ENCODE measurements around the gene RALGAPA2.

The RALGAPA2 gene

GRCh38 chr20:20365480-20366161 lies 346.8 kb downstream of the RALGAPA2 start:
- Histone ChIP-seq H3K27ac (replicated peaks) (no peak overlapping the region), H3K27me3 (ENCODE audit: insufficient read depth, poor library complexity, severe bottlenecking) (peaks cover 75% of the 10 kb centered on the region), H3K4me3 (replicated peaks; ENCODE audit: insufficient read depth, low read length) (no peak overlapping the region)
- no peak for DNase-seq (ENCODE audit: low read depth in 1 of 2, low spot score in 1 of 2)
- TF ChIP-seq POLR2AphosphoS5 (IDR thresholded peaks at IDR 0.05; ENCODE audit: low read depth) (no peak), SPI1 (IDR thresholded peaks at IDR 0.05; ENCODE audit: borderline replicate concordance, low read depth) (no peak), GABPA (IDR thresholded peaks at IDR 0.05; ENCODE audit: low read depth) (no peak)
- TF ChIP-seq, protein P1, sequence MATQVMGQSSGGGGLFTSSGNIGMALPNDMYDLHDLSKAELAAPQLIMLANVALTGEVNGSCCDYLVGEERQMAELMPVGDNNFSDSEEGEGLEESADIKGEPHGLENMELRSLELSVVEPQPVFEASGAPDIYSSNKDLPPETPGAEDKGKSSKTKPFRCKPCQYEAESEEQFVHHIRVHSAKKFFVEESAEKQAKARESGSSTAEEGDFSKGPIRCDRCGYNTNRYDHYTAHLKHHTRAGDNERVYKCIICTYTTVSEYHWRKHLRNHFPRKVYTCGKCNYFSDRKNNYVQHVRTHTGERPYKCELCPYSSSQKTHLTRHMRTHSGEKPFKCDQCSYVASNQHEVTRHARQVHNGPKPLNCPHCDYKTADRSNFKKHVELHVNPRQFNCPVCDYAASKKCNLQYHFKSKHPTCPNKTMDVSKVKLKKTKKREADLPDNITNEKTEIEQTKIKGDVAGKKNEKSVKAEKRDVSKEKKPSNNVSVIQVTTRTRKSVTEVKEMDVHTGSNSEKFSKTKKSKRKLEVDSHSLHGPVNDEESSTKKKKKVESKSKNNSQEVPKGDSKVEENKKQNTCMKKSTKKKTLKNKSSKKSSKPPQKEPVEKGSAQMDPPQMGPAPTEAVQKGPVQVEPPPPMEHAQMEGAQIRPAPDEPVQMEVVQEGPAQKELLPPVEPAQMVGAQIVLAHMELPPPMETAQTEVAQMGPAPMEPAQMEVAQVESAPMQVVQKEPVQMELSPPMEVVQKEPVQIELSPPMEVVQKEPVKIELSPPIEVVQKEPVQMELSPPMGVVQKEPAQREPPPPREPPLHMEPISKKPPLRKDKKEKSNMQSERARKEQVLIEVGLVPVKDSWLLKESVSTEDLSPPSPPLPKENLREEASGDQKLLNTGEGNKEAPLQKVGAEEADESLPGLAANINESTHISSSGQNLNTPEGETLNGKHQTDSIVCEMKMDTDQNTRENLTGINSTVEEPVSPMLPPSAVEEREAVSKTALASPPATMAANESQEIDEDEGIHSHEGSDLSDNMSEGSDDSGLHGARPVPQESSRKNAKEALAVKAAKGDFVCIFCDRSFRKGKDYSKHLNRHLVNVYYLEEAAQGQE (IDR thresholded peaks at IDR 0.05; ENCODE audit: insufficient replicate concordance, low read depth), result no peak
- TF ChIP-seq, protein P2, sequence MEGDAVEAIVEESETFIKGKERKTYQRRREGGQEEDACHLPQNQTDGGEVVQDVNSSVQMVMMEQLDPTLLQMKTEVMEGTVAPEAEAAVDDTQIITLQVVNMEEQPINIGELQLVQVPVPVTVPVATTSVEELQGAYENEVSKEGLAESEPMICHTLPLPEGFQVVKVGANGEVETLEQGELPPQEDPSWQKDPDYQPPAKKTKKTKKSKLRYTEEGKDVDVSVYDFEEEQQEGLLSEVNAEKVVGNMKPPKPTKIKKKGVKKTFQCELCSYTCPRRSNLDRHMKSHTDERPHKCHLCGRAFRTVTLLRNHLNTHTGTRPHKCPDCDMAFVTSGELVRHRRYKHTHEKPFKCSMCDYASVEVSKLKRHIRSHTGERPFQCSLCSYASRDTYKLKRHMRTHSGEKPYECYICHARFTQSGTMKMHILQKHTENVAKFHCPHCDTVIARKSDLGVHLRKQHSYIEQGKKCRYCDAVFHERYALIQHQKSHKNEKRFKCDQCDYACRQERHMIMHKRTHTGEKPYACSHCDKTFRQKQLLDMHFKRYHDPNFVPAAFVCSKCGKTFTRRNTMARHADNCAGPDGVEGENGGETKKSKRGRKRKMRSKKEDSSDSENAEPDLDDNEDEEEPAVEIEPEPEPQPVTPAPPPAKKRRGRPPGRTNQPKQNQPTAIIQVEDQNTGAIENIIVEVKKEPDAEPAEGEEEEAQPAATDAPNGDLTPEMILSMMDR (IDR thresholded peaks at IDR 0.05; ENCODE audit: insufficient read depth, low read length), result no peak

- H3K4me3 ChIP-seq (replicated peaks; ENCODE audit: insufficient read depth, low read length), result no peak overlapping the region
- TF ChIP-seq, protein P2 (IDR thresholded peaks at IDR 0.05; ENCODE audit: insufficient read depth, low read length), result no peak
- TF ChIP-seq SPI1 (IDR thresholded peaks at IDR 0.05; ENCODE audit: borderline replicate concordance, low read depth) (no peak), GABPA (IDR thresholded peaks at IDR 0.05; ENCODE audit: low read depth) (no peak), POLR2AphosphoS5 (IDR thresholded peaks at IDR 0.05; ENCODE audit: low read depth) (no peak)
- TF ChIP-seq, protein P1 (IDR thresholded peaks at IDR 0.05; ENCODE audit: insufficient replicate concordance, low read depth), result no peak
- no peak overlapping the region for H3K27ac ChIP-seq (replicated peaks)
- peaks cover 67% of the 10 kb centered on the region for H3K27me3 ChIP-seq (ENCODE audit: insufficient read depth, poor library complexity, severe bottlenecking)
- no peak for DNase-seq (ENCODE audit: low read depth in 1 of 2, low spot score in 1 of 2)
These were observed 347.6 kb downstream of the RALGAPA2 start for GRCh38 chr20:20364593-20365479.

DNA sequence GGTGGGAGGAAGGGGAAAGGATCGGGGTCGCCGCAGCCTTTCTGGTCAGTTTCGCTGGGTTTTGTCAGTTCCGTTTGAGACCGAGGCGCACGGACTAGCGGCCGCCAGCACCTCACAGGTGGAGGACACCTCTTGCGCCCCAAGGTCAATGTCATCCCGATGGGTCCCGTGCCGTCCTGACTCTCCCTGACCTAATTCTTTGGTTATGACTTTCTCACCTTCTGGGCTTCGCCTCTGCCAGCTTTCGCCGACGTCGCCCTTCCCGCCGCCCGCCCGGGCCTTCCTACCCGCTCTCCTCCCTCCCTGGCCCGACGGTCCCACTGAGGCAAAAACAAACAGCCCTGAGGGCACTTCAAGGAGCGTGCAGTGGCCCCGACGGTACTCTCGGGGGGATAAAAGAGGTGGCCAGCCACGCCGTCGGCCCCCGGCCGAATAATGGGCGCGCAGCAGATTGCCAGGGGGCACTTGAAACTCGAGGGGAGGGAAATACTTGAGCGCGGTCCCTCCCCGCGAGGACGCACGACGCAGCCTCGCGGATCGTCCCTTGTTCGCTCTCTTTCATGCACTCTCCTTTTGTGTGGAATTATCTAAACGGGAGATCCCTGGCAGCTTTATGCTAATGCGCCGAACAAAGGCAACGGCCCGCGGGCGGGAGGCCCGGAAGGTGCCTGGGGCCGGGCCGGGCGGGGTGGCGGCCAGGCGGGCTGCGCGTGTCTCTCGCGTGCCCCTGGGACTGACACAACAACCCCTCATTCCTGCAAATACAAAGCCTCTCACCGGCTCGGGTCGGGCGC lies 348.4 kb downstream of the RALGAPA2 start:
- H3K4me3 ChIP-seq (replicated peaks; ENCODE audit: insufficient read depth, low read length), result no peak overlapping the region
- TF ChIP-seq, protein P1 (IDR thresholded peaks at IDR 0.05; ENCODE audit: insufficient replicate concordance, low read depth), result no peak
- TF ChIP-seq GABPA (IDR thresholded peaks at IDR 0.05; ENCODE audit: low read depth) (no peak), SPI1 (IDR thresholded peaks at IDR 0.05; ENCODE audit: borderline replicate concordance, low read depth) (no peak), POLR2AphosphoS5 (IDR thresholded peaks at IDR 0.05; ENCODE audit: low read depth) (no peak)
- TF ChIP-seq, protein P2 (IDR thresholded peaks at IDR 0.05; ENCODE audit: insufficient read depth, low read length), result no peak

More for the DNA sequence above, 348.4 kb downstream of the RALGAPA2 start:
- Histone ChIP-seq H3K27me3 (ENCODE audit: insufficient read depth, poor library complexity, severe bottlenecking) (peaks cover 60% of the 10 kb centered on the region), H3K27ac (replicated peaks) (no peak overlapping the region)
- DNase-seq (ENCODE audit: low read depth in 1 of 2, low spot score in 1 of 2), result no peak

Measured in HL-60 (cell line).